ENCODE data around the gene ALG2. TPM values are rescaled to one million over a fixed set of nuclear protein-coding genes. Genes with fewer than 3 reads are reported as not detected.

The ALG2 gene
- total and polyA plus RNA-seq, 2 of the 13 experiments (the other 11 are each of a cell fraction or from before 2014, with no cell fraction given) = 46.2 to 49.0 TPM

- ChIA-PET POLR2A (interaction anchor here (1.3 to 2.8 kb wide), 2 partner anchors 50 to 649 kb away, joined by 4 to 21 read pairs; partner anchors contain the start of genes ALG2, NR4A3 and SEC61B), CTCF (ENCODE audit: low intra/inter-chr PET ratio, low total read pairs) (no interaction called here)
- in situ Hi-C loops (cut with HindIII; ENCODE audit: extremely low pct_ligation_motif_present, low pct_unique_long_range_greater_than_20kb) (loop anchor here (25.0 kb wide), 1 partner anchor 1415 kb away; the partner anchor contains the start of gene CAVIN4), intact Hi-C loops (cut with micrococcal nuclease; ENCODE audit: unreplicated experiment) (loop anchor here (1.0 to 5.0 kb wide), 3 partner anchors 50 to 1255 kb away; partner anchors contain the start of genes MSANTD3, NR4A3 and SEC61B)
- H3K9ac ChIP-seq (ENCODE audit: insufficient read depth, low read depth, low read length) = no peak overlapping the region
- DNase-seq (ENCODE audit: low spot score) (peak; percentile 76), FAIRE-seq (peak; percentile 86), ATAC-seq (peak; percentile 83)
- H3K27me3 ChIP-seq (ENCODE audit: control insufficient read depth in 1 of 2, insufficient read depth in 2 of 2, low read length in 2 of 2) = peaks cover 5 to 6% of the 10 kb centered on the region in 2 experiments; a peak in 3 of 5 replicates
- peaks cover 81% of the 10 kb centered on the region for H3K4me1 ChIP-seq (ENCODE audit: insufficient read depth, low read length)
- H3K4me2 ChIP-seq (ENCODE audit: low read depth, low read length) = peak overlapping the region; percentile 72
- no peak overlapping the region for H2AFZ ChIP-seq (ENCODE audit: low read length)
- H3K79me2 ChIP-seq (ENCODE audit: insufficient read depth, low read length) = no peaks in the 10 kb centered on the region
- H3K9me3 ChIP-seq (ENCODE audit: low read length) = no peaks in the 10 kb centered on the region
- peak overlapping the region; percentile 29 for H3K27ac ChIP-seq (ENCODE audit: extremely low read length, insufficient read depth, low read length)
- no TSS peak for BruUV-seq (replicated peaks)
- no peaks in the 10 kb centered on the region for H4K20me1 ChIP-seq (ENCODE audit: insufficient read depth, low read length)
- H3K4me3 ChIP-seq (replicated peaks in 1 of 3; ENCODE audit: insufficient read depth in 1 of 3, low read depth in 2 of 3, low read length in 3 of 3) = peak overlapping the region in 2 of 3 experiments; percentile 21 to 23; a peak in 2 of 6 replicates
- no peaks in the 10 kb centered on the region for H3K36me3 ChIP-seq (replicated peaks in 1 of 2; ENCODE audit: control insufficient read depth in 1 of 2, insufficient read depth in 2 of 2, low read length in 2 of 2)
- 3% methylated on average over 8 of the region's 10 CpGs for WGBS (ENCODE audit: low lambda C conversion rate)
- TF ChIP-seq RFXAP (CRISPR knock-in tag; IDR thresholded peaks at IDR 0.05; ENCODE audit: borderline replicate concordance) (no peak), ZNF335 (CRISPR knock-in tag; IDR thresholded peaks at IDR 0.05) (no peak), HMGA1 (CRISPR knock-in tag; conservative IDR thresholded peaks at IDR 0.05) (no peak), KAT8 (CRISPR knock-in tag; IDR thresholded peaks at IDR 0.05) (no peak), ZNF142 (CRISPR knock-in tag; IDR thresholded peaks at IDR 0.05) (no peak), ZNF326 (CRISPR knock-in tag; IDR thresholded peaks at IDR 0.05; ENCODE audit: borderline replicate concordance) (no peak), ZNF615 (CRISPR knock-in tag; IDR thresholded peaks at IDR 0.05; ENCODE audit: borderline replicate concordance) (no peak), ZNF709 (CRISPR knock-in tag; IDR thresholded peaks at IDR 0.05) (no peak), ZNF33B (CRISPR knock-in tag; IDR thresholded peaks at IDR 0.05) (no peak), NRL (CRISPR knock-in tag; IDR thresholded peaks at IDR 0.05; ENCODE audit: borderline replicate concordance) (no peak), ZNF780A (CRISPR knock-in tag; IDR thresholded peaks at IDR 0.05) (no peak), ZKSCAN1 (IDR thresholded peaks at IDR 0.05; ENCODE audit: low read length) (no peak), TCF12 (IDR thresholded peaks at IDR 0.05) (no peak), TCF12 (CRISPR knock-in tag; IDR thresholded peaks at IDR 0.05) (0 out of 2 replicates have a peak, but pooled peaks have one; percentile 62), POLR2AphosphoS5 (IDR thresholded peaks at IDR 0.05; ENCODE audit: low read depth, low read length) (no peak), SRF (IDR thresholded peaks at IDR 0.05; ENCODE audit: low read depth, low read length) (no peak), ELF1 (CRISPR knock-in tag; IDR thresholded peaks at IDR 0.05) (no peak), CEBPB (IDR thresholded peaks at IDR 0.05; ENCODE audit: borderline replicate concordance, low read depth, low read length) (peak; percentile 66; the same call in 1 of the 2 replicates)
Measured at GRCh38 chr9:99172124-99173091, 49.3 kb downstream of the ALG2 start.

Data from HepG2 (cell line).